PFSK-1 (cell line): Measurements from ENCODE around the gene NATD1.

ENCODE experiments used
- FOXP2 ChIP-seq: optimal IDR thresholded peaks from 2 replicates; pipeline ENCODE3; 2011; ENCODE audit warnings: borderline replicate concordance, control low read depth, inconsistent platforms; ENCODE audit not compliant: insufficient read depth; ENCODE audit errors: extremely low read length, extremely low read depth
- POLR2AphosphoS5 ChIP-seq: IDR thresholded peaks from 2 replicates; pipeline ENCODE4 v1.6.1; 2012; ENCODE audit warnings: low read depth, mild to moderate bottlenecking, control low read depth, low read length, moderate library complexity
- SIN3A ChIP-seq: IDR thresholded peaks from 2 replicates; pipeline ENCODE4 v1.6.1; 2012; ENCODE audit warnings: mild to moderate bottlenecking, low read length, moderate library complexity, borderline replicate concordance; ENCODE audit not compliant: insufficient read depth
- TAF1 ChIP-seq: IDR thresholded peaks from 2 replicates; pipeline ENCODE4 v1.6.1; 2012; ENCODE audit warnings: low read length, control low read depth, borderline replicate concordance; ENCODE audit not compliant: insufficient read depth
- TF ChIP-seq, protein P1 (sequence below), 2 experiments: IDR thresholded peaks; 2 replicates each; pipeline versions ENCODE4 v1.6.1 to v1.8.0; 2011 to 2012; ENCODE audit warnings: low read depth in 2 of 2, low read length in 2 of 2, control low read depth in 1 of 2, inconsistent platforms in 1 of 2, mild to moderate bottlenecking in 1 of 2, moderate library complexity in 1 of 2; ENCODE audit not compliant: insufficient read depth in 1 of 2

Gene NATD1

GRCh38 chr17:21277332-21277731, 24.1 kb upstream of the NATD1 start:
- TF ChIP-seq, protein P1, sequence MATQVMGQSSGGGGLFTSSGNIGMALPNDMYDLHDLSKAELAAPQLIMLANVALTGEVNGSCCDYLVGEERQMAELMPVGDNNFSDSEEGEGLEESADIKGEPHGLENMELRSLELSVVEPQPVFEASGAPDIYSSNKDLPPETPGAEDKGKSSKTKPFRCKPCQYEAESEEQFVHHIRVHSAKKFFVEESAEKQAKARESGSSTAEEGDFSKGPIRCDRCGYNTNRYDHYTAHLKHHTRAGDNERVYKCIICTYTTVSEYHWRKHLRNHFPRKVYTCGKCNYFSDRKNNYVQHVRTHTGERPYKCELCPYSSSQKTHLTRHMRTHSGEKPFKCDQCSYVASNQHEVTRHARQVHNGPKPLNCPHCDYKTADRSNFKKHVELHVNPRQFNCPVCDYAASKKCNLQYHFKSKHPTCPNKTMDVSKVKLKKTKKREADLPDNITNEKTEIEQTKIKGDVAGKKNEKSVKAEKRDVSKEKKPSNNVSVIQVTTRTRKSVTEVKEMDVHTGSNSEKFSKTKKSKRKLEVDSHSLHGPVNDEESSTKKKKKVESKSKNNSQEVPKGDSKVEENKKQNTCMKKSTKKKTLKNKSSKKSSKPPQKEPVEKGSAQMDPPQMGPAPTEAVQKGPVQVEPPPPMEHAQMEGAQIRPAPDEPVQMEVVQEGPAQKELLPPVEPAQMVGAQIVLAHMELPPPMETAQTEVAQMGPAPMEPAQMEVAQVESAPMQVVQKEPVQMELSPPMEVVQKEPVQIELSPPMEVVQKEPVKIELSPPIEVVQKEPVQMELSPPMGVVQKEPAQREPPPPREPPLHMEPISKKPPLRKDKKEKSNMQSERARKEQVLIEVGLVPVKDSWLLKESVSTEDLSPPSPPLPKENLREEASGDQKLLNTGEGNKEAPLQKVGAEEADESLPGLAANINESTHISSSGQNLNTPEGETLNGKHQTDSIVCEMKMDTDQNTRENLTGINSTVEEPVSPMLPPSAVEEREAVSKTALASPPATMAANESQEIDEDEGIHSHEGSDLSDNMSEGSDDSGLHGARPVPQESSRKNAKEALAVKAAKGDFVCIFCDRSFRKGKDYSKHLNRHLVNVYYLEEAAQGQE (IDR thresholded peaks at IDR 0.05; ENCODE audit: insufficient read depth in 1 of 2, low read depth in 2 of 2, low read length in 2 of 2): no peak
- no peak for TF ChIP-seq TAF1
- no peak for TF ChIP-seq POLR2AphosphoS5
- TF ChIP-seq SIN3A: no peak
- no peak for TF ChIP-seq FOXP2

GRCh38 chr17:21276264-21276588, 23.0 kb upstream of the NATD1 start:
- TF ChIP-seq, protein P1 (IDR thresholded peaks at IDR 0.05; ENCODE audit: insufficient read depth in 1 of 2, low read depth in 2 of 2, low read length in 2 of 2): no peak
- no peak for TF ChIP-seq FOXP2
- no peak for TF ChIP-seq SIN3A
- no peak for TF ChIP-seq POLR2AphosphoS5
- TF ChIP-seq TAF1: no peak

DNA sequence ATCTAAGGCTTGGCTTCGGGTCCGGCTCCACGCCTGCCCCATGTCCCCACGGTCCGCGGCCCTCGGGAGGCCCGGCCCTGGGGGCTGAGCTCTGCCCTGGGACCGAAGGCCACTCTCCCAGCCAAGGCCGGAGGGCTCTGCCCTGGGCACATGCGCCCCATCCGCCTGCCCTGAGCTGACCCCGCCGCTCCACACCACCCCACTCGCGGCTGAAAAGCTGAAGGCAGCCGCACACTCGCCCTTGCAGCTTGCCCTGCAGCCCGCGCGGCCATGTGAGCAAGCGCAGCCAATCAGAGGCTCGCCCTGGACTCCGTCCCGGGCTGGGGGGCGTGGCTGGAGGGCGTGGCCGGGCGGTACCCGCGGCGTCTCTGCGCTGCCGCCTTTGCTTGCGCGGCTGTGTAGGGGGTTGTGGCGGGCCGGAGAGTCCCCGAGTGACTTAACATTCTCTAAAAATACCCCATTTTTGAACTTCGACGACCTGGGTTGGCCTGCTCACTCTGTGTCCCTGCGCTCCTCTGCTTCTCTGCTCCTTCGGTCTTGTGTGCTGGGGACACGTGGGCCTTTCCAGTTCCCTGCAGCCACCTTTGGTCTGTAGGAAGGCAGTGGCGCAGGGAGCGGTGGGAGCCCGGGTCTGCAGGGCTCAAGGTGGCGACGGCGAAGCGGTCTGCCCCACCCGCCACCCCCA, 22.5 kb upstream of the NATD1 start:
- TF ChIP-seq, protein P1 (IDR thresholded peaks at IDR 0.05; ENCODE audit: insufficient read depth in 1 of 2, low read depth in 2 of 2, low read length in 2 of 2): no peak
- peak; percentile 69 for TF ChIP-seq TAF1
- peak; percentile 94 for TF ChIP-seq POLR2AphosphoS5
- peak; percentile 62 for TF ChIP-seq FOXP2

DNA sequence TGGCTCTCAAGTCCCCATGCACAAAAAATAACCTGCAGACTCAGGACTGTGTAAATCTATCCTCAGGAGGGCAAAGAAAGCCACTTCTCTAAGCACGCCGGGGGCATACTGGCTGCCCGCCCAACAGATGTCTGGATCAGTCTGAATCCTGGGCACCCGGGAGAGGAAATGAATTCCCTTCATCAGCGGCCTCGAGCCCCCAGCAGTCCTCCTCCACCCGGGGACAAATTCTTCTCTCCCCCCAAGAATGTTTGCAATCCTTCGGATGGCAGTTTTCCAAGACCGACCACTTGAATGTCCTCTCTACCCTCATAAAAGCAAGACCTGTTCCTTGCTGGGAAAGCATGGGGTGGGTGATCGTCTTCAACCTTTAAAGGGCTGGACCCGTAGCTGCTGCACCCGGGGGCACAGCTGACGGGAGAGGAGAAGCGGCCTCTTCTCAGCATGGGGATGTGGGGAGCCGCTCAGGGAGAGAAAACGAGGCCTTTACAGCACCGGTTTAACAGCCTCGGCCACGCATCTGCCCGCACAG, 21.9 kb upstream of the NATD1 start:
- TF ChIP-seq, protein P1 (IDR thresholded peaks at IDR 0.05; ENCODE audit: insufficient read depth in 1 of 2, low read depth in 2 of 2, low read length in 2 of 2): no peak
